Measurements from ENCODE around the gene RTP3.

The RTP3 gene

DNA sequence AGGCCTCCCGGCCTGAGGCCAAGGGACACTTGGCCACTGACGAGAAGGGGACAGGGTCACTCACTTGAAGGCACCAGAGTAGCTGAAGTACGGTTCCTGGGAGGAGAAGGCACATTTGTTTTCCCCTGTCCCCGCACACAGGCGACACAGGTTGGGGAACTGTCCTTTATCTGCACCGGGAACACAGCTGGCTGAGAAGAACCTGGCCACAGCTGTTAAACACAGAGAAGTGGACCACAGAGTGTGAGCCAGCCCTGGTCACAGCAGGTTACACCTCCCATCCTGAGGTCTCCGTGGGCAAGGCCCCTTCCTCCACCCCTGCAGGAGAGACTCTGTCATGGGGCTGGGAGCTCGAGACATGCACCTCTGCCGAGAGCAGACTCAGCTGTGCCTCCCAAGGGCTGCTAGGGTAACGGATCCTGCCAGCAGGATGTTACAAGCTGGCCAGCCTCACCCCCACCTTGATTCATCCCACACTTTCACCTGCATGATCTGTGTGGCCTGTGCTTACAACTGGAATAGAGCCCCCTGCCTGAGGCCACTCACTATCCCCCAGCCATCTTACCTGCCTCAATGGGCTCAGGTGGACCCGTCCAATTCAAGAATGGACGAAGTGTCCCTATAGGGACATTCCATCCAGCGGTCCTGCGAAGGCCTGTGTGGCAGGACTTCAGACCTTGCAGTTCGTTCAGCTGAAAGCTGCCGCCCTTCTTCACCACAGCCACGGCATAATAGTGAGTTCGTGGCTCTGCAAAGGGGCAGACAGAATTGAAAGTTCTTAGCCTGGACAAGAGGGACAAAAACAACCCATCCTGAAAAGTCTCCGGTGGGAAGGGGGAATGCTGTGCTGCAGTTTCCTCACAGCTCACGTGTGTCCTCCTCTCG, 42.3 kb upstream of the RTP3 start:
- TF ChIP-seq, protein P1, sequence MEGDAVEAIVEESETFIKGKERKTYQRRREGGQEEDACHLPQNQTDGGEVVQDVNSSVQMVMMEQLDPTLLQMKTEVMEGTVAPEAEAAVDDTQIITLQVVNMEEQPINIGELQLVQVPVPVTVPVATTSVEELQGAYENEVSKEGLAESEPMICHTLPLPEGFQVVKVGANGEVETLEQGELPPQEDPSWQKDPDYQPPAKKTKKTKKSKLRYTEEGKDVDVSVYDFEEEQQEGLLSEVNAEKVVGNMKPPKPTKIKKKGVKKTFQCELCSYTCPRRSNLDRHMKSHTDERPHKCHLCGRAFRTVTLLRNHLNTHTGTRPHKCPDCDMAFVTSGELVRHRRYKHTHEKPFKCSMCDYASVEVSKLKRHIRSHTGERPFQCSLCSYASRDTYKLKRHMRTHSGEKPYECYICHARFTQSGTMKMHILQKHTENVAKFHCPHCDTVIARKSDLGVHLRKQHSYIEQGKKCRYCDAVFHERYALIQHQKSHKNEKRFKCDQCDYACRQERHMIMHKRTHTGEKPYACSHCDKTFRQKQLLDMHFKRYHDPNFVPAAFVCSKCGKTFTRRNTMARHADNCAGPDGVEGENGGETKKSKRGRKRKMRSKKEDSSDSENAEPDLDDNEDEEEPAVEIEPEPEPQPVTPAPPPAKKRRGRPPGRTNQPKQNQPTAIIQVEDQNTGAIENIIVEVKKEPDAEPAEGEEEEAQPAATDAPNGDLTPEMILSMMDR (conservative IDR thresholded peaks at IDR 0.05): no peak
- no peak for TF ChIP-seq ZFX (IDR thresholded peaks at IDR 0.05)
- no peak overlapping the region for H3K27ac ChIP-seq

DNA sequence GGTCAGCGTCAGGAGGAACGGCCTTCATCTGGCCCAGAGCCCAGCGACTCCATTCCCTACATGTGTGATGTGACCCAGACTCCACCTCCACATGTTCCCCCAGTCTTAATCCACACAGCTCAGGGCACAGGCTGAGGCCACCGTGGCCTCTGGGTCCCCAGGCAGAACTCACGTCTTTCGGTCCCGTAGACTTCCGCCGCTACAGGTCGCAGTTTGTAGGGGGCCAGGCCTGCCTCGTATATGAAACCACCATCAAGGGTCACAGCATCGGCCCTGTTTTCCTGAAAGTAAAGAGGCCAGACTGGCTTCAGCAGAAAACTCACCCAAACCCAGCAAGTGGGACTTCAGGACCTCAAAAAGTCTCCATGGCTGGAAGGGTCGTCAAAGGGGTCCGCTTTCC, 41.7 kb upstream of the RTP3 start:
- no peak for TF ChIP-seq ZFX (IDR thresholded peaks at IDR 0.05)
- TF ChIP-seq, protein P1 (conservative IDR thresholded peaks at IDR 0.05): no peak
- no peak overlapping the region for H3K27ac ChIP-seq

DNA sequence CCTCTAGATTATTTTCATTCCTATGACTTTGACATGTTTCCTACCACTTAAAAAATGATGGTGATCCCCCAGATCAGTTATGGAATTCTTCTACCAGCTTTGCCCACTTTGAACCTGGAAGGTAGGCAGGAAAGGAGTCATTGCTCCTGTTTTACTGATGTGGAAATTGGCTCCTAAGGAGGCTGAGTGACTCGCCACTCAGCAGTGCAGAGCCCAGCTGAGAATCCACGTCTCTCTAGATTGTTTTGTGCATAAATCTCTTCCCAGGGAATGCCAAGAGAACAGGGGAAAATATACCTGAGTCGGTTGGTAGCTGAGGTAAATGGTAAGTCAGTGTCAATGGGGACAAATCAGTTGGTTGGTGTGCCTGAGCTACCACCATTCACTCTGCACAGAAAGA, 37.7 kb upstream of the RTP3 start:
- TF ChIP-seq, protein P1 (conservative IDR thresholded peaks at IDR 0.05): no peak
- TF ChIP-seq ZFX (IDR thresholded peaks at IDR 0.05): no peak

DNA sequence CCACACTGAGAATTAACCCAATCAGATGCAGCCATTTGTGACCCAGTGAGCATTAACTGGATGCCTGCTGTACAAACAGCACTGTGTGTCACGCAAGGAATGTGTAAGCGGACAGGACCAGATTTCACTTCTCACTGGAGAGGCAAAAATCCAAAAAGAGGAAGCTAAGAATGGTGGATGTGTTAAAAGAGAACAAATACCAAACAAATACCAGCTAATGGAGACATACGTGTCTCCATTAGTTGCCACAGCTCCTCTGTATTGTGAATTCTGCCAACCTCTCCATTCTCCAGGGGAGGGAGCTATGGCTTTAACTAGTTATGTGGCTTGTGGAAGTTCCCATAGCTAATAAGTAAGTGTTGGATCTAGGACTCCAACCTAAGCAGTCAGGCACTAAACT, 35.7 kb upstream of the RTP3 start:
- TF ChIP-seq ZFX (IDR thresholded peaks at IDR 0.05): no peak
- TF ChIP-seq, protein P1 (conservative IDR thresholded peaks at IDR 0.05): no peak
- H3K27ac ChIP-seq: no peak overlapping the region

More for the DNA sequence above, 37.7 kb upstream of the RTP3 start:
- H3K27ac ChIP-seq: no peak overlapping the region

DNA sequence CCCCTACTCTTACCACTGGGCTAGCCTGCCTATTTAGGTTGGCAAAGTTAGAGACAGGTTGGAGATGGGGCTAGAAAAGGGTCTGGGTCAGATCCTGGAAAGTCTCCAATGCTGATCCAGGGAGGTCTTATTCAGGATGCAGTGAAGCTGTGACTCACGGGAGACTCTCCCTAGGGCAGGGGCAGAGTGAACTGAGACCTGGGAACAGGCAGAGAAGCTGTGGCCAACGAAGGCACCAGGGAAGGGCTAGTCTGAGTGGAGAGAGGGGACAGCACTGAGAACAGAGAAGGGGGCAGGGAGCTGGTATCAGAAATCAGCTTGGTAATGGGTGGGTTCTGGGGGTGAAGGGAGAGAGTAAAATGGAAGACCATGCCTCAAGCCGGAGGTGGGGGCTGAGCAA, 35.3 kb upstream of the RTP3 start:
- TF ChIP-seq ZFX (IDR thresholded peaks at IDR 0.05): no peak
- TF ChIP-seq, protein P1 (conservative IDR thresholded peaks at IDR 0.05): no peak
- H3K27ac ChIP-seq: no peak overlapping the region

DNA sequence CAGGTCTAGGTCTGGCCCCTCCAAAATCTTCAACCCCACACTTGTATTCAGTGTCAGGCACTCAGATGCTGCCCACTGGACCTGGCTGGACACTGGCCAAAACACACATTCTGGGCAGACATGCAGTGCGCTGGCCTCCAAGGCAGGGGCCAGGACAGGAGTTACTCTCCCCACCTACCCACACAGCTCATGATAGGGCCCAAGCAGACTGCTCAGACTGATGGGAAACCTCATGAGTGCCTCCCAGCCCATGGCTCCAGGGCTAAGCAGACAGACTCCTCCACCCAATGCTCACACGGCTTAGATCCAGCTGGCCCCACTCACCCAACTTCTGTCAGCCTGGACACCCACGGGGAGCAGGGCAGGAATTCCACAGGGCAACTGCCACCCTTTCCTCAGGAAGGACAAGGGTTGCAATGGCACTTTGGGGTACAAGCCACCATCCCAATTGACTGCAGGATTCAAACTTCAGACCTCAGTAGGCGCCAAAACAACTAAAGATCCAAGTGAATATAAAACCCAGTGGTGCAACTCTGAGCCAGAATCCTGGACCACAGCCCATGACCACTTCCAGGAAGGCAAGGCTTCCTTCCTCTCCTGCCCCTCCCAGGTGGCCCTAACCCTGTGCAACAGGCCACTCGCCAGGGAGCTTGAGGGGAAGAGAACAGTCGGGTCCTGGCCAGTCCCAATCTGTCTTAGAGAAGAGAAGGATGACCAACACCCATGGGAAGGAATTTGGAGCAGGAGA, 34.5 kb upstream of the RTP3 start:
- H3K27ac ChIP-seq: no peak overlapping the region

More for the DNA sequence above, 34.5 kb upstream of the RTP3 start:
- TF ChIP-seq ZFX (IDR thresholded peaks at IDR 0.05): no peak
- TF ChIP-seq, protein P1 (conservative IDR thresholded peaks at IDR 0.05): no peak

All from C4-2B (cell line).